HG03342 (cell line): ENCODE data around the gene COL18A1.

Experiments
- ATAC-seq: cut with Tn5 transposase; IDR thresholded peaks from one replicate; pipeline ENCODE4 v1.9.1; 2021; ENCODE audit warnings: mild to moderate bottlenecking, moderate library complexity; ENCODE audit not compliant: unreplicated experiment

COL18A1 gene

DNA sequence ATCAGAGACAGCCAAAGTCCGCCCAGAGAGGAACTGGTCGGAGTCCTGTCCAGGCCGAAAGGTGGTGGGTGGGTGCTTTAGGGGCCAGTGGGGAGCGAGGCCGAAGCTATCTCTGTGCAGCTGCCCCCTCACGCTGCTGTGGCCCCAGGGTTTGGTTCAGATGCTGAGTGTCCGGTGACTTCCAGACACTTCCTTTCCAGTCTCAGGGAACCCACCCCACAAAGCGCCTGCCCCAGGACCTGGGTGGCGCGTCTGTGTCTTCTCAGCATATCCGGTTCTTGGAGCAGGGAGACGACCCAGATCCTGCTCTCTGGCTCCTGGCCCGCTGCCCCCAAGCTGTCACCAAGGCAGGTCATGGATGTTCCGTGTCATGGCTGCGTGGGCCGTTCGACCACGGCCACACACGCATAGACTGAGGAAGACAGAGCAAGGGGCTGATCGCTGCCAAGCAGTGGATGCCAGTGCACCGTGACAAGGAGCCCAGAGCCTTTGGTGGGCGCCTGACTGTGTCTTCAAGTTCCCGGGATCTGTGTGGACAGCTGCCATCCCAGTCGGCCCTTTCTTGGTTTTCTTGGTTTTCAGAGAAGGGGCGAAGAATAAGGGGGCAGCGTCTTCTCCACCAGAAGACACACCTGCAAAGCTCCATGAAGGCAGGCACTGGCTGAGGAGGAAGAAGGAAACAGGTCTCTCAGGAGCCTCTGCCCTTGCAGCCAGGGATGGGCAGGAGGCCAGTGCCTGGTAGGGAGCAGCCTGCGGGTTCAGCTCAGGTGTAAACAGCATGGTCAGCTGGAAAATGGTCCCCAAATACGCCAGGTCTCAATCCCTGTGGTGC is 22.9 kb upstream of the COL18A1 start:
- no peak for ATAC-seq

- no peak for ATAC-seq
Measured at GRCh38 chr21:45382697-45382997, 22.3 kb upstream of the COL18A1 start.

DNA sequence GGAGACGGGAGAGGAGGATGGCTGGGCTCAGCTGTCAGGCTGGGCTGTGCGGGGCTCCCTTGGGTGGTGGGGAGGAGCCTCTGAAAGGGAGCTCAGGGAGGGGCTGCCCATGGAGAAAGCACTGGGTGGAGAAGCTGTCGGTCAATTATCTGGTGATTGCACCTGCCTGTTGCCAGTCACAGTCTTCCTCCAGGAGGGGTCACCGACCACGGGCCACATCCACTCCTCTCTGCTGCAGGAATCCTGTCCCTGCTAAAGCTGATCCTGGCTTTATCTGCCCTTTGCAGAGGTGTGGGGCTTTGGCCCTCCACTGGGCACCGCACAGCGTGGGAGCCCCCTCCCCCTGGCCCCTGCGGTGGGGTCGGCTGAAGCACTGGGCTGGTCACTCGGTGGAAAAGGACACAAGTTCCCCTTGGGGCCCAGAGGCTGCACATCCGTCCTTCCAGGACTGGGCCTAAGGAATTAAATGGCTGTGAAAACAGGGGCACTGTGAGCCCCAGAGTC is 21.8 kb upstream of the COL18A1 start:
- ATAC-seq, result no peak

DNA sequence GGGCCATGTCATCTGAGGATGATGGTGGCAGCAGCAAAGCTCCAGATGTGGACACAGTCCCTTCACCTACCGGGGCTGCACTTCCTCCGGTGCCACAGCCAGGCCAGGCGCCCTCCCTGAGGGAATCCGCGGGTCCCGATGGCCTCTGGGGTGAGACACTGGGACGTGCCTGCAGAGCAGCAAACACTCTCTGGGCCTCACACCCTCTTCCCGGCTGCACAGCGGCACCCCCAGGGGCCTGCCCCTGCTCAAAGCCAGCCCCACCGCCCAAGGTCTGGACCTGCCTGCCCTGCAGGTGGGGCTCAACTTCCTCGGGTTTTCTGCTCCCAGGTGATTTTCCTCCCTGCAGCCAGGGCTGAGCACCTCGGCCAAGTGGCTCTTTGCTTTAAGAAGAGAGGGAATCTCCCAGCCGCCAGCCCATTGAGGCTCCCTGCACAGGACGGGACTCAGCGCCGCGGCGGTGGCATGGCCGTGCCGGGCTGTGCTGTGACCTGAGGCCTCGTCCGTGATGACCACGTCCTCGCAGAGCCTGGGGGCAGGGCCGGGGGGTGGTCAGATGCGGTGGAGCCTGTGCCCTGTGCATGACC is 21.3 kb upstream of the COL18A1 start:
- no peak for ATAC-seq

GRCh38 chr21:45384656-45385548 is 20.1 kb upstream of the COL18A1 start:
- no peak for ATAC-seq

- ATAC-seq, result no peak
Measured at GRCh38 chr21:45385549-45386050, 19.4 kb upstream of the COL18A1 start.

- ATAC-seq, result no peak
Measured at GRCh38 chr21:45386336-45386727, 18.6 kb upstream of the COL18A1 start.

DNA sequence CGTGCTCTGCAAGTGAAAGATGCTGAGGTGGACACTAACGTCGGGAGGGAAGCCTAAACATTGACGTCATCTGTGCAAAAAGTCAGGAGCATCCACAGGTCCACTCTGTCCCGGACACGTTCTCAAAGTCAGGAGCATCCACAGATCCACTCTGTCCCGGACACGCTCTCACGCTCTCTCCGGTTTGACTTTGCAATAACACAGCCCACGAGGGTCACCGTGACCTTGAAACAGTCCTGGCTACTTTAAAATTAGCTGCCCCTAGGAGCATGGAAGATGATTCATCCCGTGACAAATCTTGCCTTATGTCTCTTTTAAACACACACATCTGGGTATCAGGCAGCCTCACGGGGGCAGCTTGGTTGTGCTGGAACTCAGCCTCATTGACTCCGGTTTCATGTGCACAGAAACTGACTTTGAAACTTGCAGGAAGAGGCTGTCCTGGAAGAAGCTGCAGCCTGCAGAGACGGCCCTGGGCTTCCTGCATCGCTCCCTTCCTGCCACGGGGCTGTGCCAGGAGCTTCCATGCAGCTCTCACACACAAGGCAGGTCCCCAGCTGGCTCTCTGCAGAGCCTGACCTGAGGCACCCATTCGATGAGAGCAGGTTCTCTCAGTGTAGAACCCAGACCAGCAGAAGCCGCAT is 18.1 kb upstream of the COL18A1 start:
- ATAC-seq, result no peak

GRCh38 chr21:45387506-45387905 is 17.5 kb upstream of the COL18A1 start:
- no peak for ATAC-seq

GRCh38 chr21:45388011-45388521 is 16.9 kb upstream of the COL18A1 start:
- no peak for ATAC-seq

DNA sequence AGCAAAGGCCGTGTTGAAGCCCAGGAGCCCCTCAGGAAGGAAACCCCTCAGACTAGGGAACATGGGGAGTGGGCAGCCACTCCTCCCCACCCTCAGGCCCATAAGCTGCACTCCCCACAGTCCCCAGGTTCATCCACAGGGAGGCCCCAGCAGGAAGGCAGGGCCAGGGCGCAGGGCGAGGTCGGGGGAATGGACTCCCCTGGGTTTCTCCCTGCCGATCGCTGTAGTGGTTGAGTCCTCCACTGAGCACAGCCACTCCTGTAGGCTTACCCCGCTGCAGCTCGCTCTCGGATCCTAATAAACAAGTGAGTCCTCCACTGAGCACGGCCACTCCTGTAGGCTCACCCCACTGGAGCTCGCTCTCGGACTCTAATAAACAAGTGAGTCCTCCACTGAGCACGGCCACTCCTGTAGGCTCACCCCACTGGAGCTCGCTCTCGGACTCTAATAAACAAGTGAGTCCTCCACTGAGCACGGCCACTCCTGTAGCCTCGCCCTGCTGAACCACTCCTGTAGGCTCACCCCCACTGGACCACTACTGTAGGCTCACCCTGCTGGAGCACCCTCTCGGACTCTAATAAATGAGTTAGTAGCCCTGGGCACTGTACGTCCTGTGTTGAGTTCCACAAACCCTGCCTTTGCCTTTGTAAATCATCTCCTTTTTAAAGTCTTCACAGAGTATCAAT is 16.2 kb upstream of the COL18A1 start:
- no peak for ATAC-seq

DNA sequence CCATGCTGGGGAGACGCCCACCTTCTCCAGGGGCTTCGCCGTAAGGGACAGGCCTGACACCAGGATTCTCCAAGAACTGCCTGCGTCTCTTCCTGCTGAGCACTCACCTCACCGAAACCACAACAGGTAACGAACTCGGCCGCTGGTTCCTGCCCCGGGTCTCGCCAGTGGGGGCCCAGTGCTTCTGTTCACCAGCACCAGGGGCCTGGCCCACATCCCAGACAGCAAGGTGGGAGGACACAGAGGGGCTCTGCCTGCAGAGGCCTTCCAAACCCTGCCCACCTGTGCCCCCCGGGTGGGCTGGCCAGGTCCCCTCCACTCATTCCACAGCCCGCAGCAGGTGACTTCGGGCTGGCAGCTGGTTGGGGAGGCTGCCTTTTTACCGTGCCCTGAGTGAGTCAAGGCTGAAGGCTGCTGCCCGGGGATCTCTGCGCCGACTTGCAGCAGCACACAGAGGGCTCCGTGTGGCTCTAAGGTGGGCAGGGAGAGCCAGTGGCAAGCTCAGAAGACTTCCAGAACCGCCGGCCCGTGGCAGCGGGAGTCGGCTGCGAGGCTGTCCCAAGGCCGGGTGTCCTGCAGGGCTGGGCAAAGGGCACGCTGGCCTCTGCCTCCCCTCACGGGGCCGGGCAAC is 14.7 kb upstream of the COL18A1 start:
- no peak for ATAC-seq

- ATAC-seq, result no peak
Measured at GRCh38 chr21:45390831-45391742, 13.9 kb upstream of the COL18A1 start.

DNA sequence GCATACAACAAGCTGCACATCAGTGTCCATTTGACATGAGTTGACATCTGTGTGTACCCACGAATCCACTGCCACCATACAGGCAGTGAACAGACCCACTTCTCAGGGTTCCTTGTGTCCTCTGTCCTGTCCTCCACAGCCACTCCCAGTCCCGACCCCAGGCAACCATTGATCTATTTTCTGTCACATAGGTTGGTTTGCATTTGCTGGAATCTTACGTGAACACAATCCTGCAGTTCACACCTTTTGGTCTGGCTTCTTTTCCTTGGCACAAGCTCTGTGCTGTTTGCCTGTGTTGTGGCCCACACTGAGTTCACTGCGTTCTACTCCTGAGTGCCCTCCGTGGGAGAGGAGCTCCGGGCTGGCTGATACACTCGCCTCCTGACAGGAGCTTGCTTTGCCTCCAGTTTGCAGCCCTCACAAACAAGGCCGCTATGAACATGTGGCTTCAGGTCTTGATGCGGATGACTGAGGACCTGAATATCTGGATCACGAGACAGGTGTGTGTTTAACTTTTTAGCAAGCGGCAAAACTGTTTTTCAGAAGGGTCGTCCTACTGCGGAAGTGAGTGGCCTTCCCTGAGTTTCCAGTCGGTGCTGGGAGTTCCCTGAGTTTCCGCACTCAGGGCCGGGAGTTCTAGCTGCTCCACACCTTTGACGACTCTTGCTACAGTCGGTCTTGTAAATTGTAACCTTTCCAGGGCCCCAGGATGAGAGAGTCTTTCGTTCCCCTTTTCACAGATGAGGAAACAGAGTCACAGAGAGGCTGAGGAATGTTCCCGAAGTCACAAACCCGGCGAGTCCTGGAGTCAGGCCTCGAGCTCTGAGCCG is 13.0 kb upstream of the COL18A1 start:
- no peak for ATAC-seq

GRCh38 chr21:45392573-45392971 is 12.4 kb upstream of the COL18A1 start:
- no peak for ATAC-seq

GRCh38 chr21:45393021-45393420 is 11.9 kb upstream of the COL18A1 start:
- ATAC-seq, result no peak

- ATAC-seq, result no peak
Measured at GRCh38 chr21:45393833-45394638, 10.9 kb upstream of the COL18A1 start.
